Measurements from ENCODE around the gene MORN1. TPM values are rescaled to one million over a fixed set of nuclear protein-coding genes. Genes with fewer than 3 reads are reported as not detected.

The MORN1 gene
- total RNA-seq, 6 experiments from 2014 or later, result 3.1 to 7.1 (median 4.5) TPM

GRCh38 chr1:2347409-2347785 is 44.0 kb downstream of the MORN1 start:
- ATAC-seq (no peak), DNase-seq (peak in 2 of 3 donors; percentile 11 to 39)
- H3K4me1 ChIP-seq, result no peaks in the 10 kb centered on the region
- H3K27ac ChIP-seq, result no peak overlapping the region
- intact Hi-C loops (cut with DNase I), result no loop called here
- H3K36me3 ChIP-seq, result no peaks in the 10 kb centered on the region
- no peaks in the 10 kb centered on the region for H3K27me3 ChIP-seq
- no peak for TF ChIP-seq POLR2A (IDR thresholded peaks at IDR 0.05)
- no peak for TF ChIP-seq CTCF (IDR thresholded peaks at IDR 0.05)
- H3K9me3 ChIP-seq, result no peaks in the 10 kb centered on the region
- WGBS (ENCODE audit: insufficient coverage, low coverage, low lambda C conversion rate, missing lambda C conversion rate), result 27% methylated on average over 2 of the region's 13 CpGs
- H3K4me3 ChIP-seq, result no peak overlapping the region

GRCh38 chr1:2346691-2347408 is 44.5 kb downstream of the MORN1 start:
- ATAC-seq, result no peak
- no peak overlapping the region for H3K27ac ChIP-seq
- no peaks in the 10 kb centered on the region for H3K9me3 ChIP-seq
- H3K36me3 ChIP-seq, result no peaks in the 10 kb centered on the region
- peak in 2 of 3 donors; percentile 11 to 37 for DNase-seq
- TF ChIP-seq POLR2A (IDR thresholded peaks at IDR 0.05) (no peak), CTCF (IDR thresholded peaks at IDR 0.05) (no peak)
- WGBS (ENCODE audit: insufficient coverage, low coverage, low lambda C conversion rate, missing lambda C conversion rate), result no CpG with 5 or more reads among the region's 17 CpGs
- H3K4me3 ChIP-seq, result no peak overlapping the region
- no peaks in the 10 kb centered on the region for H3K27me3 ChIP-seq
- H3K4me1 ChIP-seq, result no peaks in the 10 kb centered on the region
- intact Hi-C loops (cut with DNase I), result no loop called here

GRCh38 chr1:2345297-2346075 is 45.9 kb downstream of the MORN1 start:
- Histone ChIP-seq H3K4me3 (no peak overlapping the region), H3K36me3 (no peaks in the 10 kb centered on the region), H3K27me3 (no peaks in the 10 kb centered on the region), H3K27ac (no peak overlapping the region), H3K9me3 (no peaks in the 10 kb centered on the region), H3K4me1 (no peaks in the 10 kb centered on the region)
- TF ChIP-seq POLR2A (IDR thresholded peaks at IDR 0.05), result no peak
- no peak for TF ChIP-seq CTCF (IDR thresholded peaks at IDR 0.05)
- 33% methylated on average over 1 of the region's 24 CpGs for WGBS (ENCODE audit: insufficient coverage, low coverage, low lambda C conversion rate, missing lambda C conversion rate)
- ATAC-seq (no peak), DNase-seq (peak; percentile 10 to 52 (median 19))
- intact Hi-C loops (cut with DNase I), result no loop called here

- intact Hi-C loops (cut with DNase I), result no loop called here
- WGBS (ENCODE audit: insufficient coverage, low coverage, low lambda C conversion rate, missing lambda C conversion rate), result no CpG with 5 or more reads among the region's 29 CpGs
- no peak for TF ChIP-seq CTCF (IDR thresholded peaks at IDR 0.05)
- TF ChIP-seq POLR2A (IDR thresholded peaks at IDR 0.05), result no peak
- peak in 1 of 3 donors; percentile 9 for DNase-seq
- H3K4me1 ChIP-seq, result no peaks in the 10 kb centered on the region
- no peaks in the 10 kb centered on the region for H3K27me3 ChIP-seq
- H3K4me3 ChIP-seq, result no peak overlapping the region
- no peak for ATAC-seq
- no peak overlapping the region for H3K27ac ChIP-seq
- H3K9me3 ChIP-seq, result no peaks in the 10 kb centered on the region
- H3K36me3 ChIP-seq, result no peaks in the 10 kb centered on the region
Measured at GRCh38 chr1:2344744-2345296, 46.5 kb downstream of the MORN1 start.

Data from right lobe of liver (tissue), 6 donors.